Kidney (tissue), 14 donors: Measurements from ENCODE around the gene ITPRIPL2. TPM values are rescaled to one million over a fixed set of nuclear protein-coding genes. Genes with fewer than 3 reads are reported as not detected.
A peak's percentile ranks its signal among the peaks of the same experiment; 100 is the strongest.

ENCODE experiments used
- DNase-seq, 5 donors: peaks; one replicate each; pipeline ENCODE4 v3.0.0-alpha.2; 2013 to 2020
- FAIRE-seq: peaks from 2 replicates; lab custom pipeline; 2012; peaks lifted over from hg19 to GRCh38; lab: Jason Lieb, UNC
- H3K27ac ChIP-seq, 2 donors: one replicate each; pipeline ENCODE4 v1.7.0; 2013; ENCODE audit warnings: low read depth in 2 of 2, low read length in 2 of 2, inconsistent platforms in 1 of 2
- H3K27me3 ChIP-seq: one replicate; pipeline ENCODE4 v1.7.1; 2013; ENCODE audit warnings: low read length, inconsistent platforms; ENCODE audit not compliant: control insufficient read depth, insufficient read depth
- H3K36me3 ChIP-seq, 3 donors: one replicate each; pipeline versions ENCODE4 v1.7.0 to v1.7.1; 2013; ENCODE audit warnings: low read length in 3 of 3, control low read depth in 1 of 3, inconsistent platforms in 1 of 3; ENCODE audit not compliant: insufficient read depth in 3 of 3, control insufficient read depth in 2 of 3
- H3K4me1 ChIP-seq, 3 donors: one replicate each; pipeline versions ENCODE4 v1.7.0 to v1.7.1; 2013; ENCODE audit warnings: low read length in 3 of 3, inconsistent platforms in 1 of 3, low read depth in 1 of 3; ENCODE audit not compliant: control insufficient read depth in 2 of 3, insufficient read depth in 2 of 3
- H3K4me3 ChIP-seq, 3 donors: one replicate each; pipeline versions ENCODE4 v1.7.0 to v1.8.1; 2013; ENCODE audit warnings: low read length in 3 of 3, control low read depth in 1 of 3, inconsistent platforms in 1 of 3
- H3K9ac ChIP-seq, 3 donors: one replicate each; pipeline versions ENCODE4 v1.7.0 to v1.7.1; 2013; ENCODE audit warnings: low read length in 3 of 3, control low read depth in 1 of 3, inconsistent platforms in 1 of 3
- H3K9me3 ChIP-seq, 3 donors: one replicate each; pipeline versions ENCODE4 v1.7.0 to v1.7.1; 2013; ENCODE audit warnings: low read length in 3 of 3, control low read depth in 1 of 3, inconsistent platforms in 1 of 3; ENCODE audit not compliant: control insufficient read depth in 2 of 3, insufficient read depth in 1 of 3
- intact Hi-C: fragments of 100-400 bp; cut with DNase I; formaldehyde crosslinking; loops from one replicate; pipeline ENCODE4 v1.11.1; 2022
- polyA plus RNA-seq: library from polyadenylated mRNA; stranded (reverse); fragments of 350-450 nt; fragmentation: Illumina TruSeq; extraction: RNeasy Lipid Tissue Mini Kit (QIAGEN cat#74804); gene quantifications from one replicate; pipeline ENCODE4 v1.2.3, GENCODE V29; 2014; ENCODE audit warnings: low read depth, low replicate concordance; ENCODE audit not compliant: insufficient read depth
- total RNA-seq: library from RNA; stranded (reverse); fragmentation: NEBNext Ultra II Directional; extraction: Animal tissue kit (Norgen Biotek cat#: 25700); gene quantifications from one replicate; pipeline ENCODE4 v1.2.1, GENCODE V29; 2021
- TF ChIP-seq, protein P1 (sequence below): IDR thresholded peaks from 3 replicates; pipeline ENCODE4 v1.5.1; 2012; ENCODE audit warnings: mild to moderate bottlenecking, moderate library complexity, borderline replicate concordance; ENCODE audit not compliant: insufficient read depth; ENCODE audit errors: extremely low read depth
- donor health status: control.
- donor health status: control.
- donor health status: control.
- donor health status: control.
- donor health status: control.
- donor health status: DM: yes; HTN: yes; CAD: no.
- donor health status: Normal renal cell carcinoma (clear cell type).

ITPRIPL2 gene
- total and polyA plus RNA-seq, 2 donors from 2014 or later, result 6.7 to 48.1 TPM

DNA sequence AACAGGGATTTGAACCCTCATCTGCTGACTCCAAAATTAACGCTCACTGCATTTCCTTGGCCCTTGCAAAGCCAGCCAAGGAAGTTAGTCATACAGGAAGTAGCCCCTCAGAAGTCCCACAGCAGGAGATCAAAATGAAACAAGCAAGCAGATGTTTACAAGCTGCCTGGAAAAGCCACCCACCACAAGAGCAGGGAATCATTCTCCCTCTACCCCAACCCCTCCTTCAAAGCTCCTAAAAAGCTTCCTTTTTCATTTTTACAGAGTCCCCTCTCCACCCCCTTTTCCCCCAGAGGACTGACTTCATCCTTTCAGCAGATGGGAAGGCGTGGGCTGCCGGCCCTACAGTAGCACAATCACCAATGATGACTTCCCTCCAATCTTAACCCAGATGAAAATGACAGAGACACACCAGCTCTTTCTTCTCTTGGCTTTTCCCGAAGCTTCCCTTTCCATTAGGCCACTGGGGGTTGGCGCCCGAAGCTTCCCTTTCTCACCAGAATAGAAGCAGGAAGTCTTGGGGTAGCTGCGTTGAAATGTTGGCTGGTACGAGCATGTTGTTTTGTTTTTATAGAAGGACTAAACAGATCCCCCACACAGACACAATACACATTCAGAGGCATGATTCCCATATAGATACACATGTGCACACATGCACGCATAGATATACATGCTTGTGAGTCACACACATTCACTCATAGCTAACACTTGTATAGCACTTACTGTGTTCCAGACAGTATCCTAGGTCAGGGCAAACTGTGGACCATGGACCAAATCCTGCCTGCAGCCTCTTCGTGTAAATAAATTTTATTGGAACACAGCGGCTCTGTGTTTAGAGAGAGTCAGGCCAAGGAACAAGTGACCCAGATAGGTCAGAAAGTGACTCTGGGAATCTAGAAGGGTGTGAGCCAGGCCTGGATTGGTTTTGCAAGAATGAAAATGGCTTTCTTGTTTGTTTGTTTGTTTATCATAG, 17.4 kb downstream of the ITPRIPL2 start:
- no peak overlapping the region for H3K9ac ChIP-seq
- no peaks in the 10 kb centered on the region for H3K36me3 ChIP-seq
- no peak overlapping the region for H3K4me3 ChIP-seq
- no peaks in the 10 kb centered on the region for H3K27me3 ChIP-seq
- intact Hi-C loops, result no loop called here
- DNase-seq (peak in 3 of 5 donors; percentile 56 to 90 (median 70)), FAIRE-seq (no peak)
- TF ChIP-seq, protein P1, sequence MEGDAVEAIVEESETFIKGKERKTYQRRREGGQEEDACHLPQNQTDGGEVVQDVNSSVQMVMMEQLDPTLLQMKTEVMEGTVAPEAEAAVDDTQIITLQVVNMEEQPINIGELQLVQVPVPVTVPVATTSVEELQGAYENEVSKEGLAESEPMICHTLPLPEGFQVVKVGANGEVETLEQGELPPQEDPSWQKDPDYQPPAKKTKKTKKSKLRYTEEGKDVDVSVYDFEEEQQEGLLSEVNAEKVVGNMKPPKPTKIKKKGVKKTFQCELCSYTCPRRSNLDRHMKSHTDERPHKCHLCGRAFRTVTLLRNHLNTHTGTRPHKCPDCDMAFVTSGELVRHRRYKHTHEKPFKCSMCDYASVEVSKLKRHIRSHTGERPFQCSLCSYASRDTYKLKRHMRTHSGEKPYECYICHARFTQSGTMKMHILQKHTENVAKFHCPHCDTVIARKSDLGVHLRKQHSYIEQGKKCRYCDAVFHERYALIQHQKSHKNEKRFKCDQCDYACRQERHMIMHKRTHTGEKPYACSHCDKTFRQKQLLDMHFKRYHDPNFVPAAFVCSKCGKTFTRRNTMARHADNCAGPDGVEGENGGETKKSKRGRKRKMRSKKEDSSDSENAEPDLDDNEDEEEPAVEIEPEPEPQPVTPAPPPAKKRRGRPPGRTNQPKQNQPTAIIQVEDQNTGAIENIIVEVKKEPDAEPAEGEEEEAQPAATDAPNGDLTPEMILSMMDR, result no peak
- peaks cover 0 to 18% (median 4%) of the 10 kb centered on the region in 3 donors for H3K4me1 ChIP-seq
- peak overlapping the region; percentile 68 to 90 for H3K27ac ChIP-seq
- no peaks in the 10 kb centered on the region for H3K9me3 ChIP-seq

DNA sequence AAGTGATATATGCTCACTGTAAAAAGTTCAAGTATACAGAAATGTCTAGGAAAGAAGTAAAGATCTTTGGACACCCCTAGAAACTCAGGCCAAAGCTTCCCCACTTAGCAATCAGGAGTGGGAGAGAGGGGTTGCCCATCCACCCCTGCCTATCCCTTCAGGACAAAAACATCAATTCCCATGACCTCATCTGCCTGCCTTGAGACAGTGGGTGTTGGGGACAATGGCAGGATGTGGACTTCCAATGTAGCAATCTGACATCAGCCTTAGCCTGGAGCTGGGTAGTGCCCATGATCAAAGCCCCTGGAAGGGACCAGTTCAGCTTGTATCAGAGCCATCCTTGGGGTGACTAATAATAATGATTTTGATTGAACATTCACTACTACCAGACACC, 18.1 kb downstream of the ITPRIPL2 start:
- no peaks in the 10 kb centered on the region for H3K9me3 ChIP-seq
- DNase-seq (no peak), FAIRE-seq (no peak)
- no peaks in the 10 kb centered on the region for H3K36me3 ChIP-seq
- no peaks in the 10 kb centered on the region for H3K27me3 ChIP-seq
- no peak overlapping the region for H3K4me3 ChIP-seq
- H3K9ac ChIP-seq, result no peak overlapping the region
- TF ChIP-seq, protein P1, result no peak
- H3K4me1 ChIP-seq, result peaks cover 0 to 22% (median 4%) of the 10 kb centered on the region in 3 donors
- intact Hi-C loops, result no loop called here
- peak overlapping the region; percentile 68 to 90 for H3K27ac ChIP-seq

DNA sequence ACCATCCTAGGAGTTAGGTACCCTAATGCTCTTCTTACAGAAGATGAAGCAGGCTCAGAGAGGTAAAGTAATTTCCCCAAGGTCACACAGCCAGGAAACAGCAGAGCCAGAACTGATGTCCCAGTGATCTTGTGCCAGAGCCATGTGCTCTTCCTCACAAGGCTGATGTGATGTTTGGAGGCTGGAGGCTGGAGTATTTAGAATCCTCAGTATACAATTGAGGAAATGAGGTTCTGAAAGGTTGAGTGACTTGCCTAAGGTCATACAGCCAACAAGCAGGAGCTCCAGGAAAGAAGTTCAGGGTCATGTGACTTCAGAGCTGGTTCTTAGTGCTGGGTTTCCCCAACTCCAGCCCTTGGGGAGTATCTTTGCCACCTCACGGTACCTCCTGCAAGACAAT, 18.5 kb downstream of the ITPRIPL2 start:
- H3K4me3 ChIP-seq, result no peak overlapping the region
- TF ChIP-seq, protein P1, result no peak
- intact Hi-C loops, result no loop called here
- no peaks in the 10 kb centered on the region for H3K27me3 ChIP-seq
- FAIRE-seq, result no peak
- peaks cover 0 to 23% (median 4%) of the 10 kb centered on the region in 3 donors for H3K4me1 ChIP-seq
- no peaks in the 10 kb centered on the region for H3K36me3 ChIP-seq
- H3K9ac ChIP-seq, result no peak overlapping the region
- H3K9me3 ChIP-seq, result no peaks in the 10 kb centered on the region
- H3K27ac ChIP-seq, result peak overlapping the region; percentile 12 to 90
- DNase-seq, result no peak
